HG03565 (cell line): ENCODE data around the gene QRICH2.
A peak's percentile ranks its signal among the peaks of the same experiment; 100 is the strongest.

Experiments used
- ATAC-seq: cut with Tn5 transposase; IDR thresholded peaks from one replicate; pipeline ENCODE4 v1.9.1; 2021; ENCODE audit warnings: mild to moderate bottlenecking, moderate library complexity; ENCODE audit not compliant: unreplicated experiment

The QRICH2 gene

DNA sequence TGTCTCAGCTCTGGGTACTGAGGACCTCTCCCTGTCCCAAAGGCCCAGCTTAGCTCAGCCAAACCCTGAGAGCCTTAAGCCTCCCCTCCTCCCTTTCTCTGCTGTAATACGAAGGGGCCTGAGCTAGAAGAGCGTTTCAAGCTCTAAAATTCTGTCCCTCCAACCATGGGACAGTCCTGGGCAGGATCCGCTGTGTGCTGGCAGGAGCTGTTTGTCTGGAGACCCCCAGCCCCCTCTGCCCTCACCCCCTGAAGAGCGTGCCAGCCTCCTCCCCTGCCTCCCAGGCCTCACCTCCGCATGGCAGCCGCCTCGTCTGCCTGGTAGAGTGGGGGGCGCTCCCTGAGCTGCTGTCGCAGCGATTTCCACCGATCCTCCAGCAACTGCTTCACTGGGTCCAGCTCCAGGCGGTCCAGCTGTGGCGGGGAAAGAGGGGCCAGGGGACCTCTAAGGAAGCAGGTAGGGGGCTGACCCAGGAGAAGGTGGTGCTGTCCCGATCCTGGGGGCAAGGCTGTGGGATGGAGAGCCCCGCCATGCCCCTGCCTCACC is 28.3 kb downstream of the QRICH2 start:
- ATAC-seq: no peak

DNA sequence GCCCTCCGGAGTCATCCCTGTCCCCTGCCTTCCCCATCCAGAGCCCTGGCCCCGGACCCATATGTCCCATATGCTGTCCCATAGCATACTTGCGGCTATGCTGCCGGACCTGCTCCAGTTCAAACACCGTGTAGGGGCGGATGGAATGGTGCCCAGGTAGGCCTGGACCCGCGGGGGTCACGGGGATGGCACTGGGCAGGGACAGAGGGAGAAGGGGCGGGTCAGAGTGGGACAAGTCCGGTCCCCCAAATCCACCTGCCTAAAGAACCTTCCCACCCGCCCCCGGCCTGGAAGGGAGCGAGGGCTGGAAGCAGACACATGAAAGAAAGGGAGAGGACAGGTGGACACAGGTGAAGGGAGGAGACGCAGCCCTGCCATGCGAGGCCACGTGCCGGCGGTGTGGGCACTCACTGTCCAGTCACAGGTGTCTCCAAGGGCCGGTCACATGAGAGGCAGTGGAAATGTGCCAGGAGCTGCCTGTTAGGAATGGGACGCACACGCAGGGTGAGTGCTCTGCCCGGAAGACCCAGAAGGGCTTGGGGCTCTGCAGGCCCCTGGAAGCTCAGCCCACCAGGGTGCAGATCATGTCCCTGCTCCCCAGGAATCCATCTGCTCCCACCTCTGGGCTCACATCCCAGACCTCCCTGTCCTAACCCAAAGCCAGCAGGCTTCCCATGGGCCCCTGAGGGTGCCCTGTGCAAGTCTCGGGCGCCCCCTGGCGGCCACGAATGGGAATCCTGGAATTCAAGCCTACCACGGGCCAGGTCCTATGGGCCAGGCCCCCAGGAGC is 28.9 kb downstream of the QRICH2 start:
- peak; percentile 51 for ATAC-seq

DNA sequence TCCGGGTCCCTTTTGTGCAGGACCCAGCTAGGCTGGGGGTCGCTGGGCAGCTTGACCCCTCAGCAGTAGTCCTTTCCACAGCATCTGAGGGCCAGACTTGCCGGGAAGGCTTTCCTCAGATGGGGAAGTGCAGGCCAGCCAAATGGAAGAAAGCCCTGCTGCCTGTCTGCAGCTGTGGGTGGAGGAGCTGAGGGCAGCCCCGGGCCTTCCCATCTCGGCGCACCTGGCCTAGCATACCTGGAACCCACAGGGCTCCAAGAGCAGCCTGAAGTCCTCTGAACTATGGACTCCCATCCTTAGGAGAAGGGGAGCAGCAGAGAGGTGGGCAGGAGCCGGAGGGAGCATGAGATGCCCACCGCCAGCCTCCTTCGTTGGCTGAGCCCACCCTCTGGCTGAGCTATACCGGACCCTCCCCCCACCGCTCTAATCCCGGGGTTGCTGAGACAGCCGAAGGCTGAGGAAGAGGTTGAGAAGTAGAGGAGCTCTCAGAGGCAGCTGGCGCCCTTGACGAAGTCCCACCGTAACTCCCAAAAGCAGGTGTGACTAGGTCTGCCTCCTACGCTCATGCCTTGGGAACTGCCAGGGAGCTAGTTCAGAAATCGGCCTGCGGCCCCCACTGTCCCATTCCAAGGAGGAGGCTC is 29.7 kb downstream of the QRICH2 start:
- ATAC-seq: no peak

DNA sequence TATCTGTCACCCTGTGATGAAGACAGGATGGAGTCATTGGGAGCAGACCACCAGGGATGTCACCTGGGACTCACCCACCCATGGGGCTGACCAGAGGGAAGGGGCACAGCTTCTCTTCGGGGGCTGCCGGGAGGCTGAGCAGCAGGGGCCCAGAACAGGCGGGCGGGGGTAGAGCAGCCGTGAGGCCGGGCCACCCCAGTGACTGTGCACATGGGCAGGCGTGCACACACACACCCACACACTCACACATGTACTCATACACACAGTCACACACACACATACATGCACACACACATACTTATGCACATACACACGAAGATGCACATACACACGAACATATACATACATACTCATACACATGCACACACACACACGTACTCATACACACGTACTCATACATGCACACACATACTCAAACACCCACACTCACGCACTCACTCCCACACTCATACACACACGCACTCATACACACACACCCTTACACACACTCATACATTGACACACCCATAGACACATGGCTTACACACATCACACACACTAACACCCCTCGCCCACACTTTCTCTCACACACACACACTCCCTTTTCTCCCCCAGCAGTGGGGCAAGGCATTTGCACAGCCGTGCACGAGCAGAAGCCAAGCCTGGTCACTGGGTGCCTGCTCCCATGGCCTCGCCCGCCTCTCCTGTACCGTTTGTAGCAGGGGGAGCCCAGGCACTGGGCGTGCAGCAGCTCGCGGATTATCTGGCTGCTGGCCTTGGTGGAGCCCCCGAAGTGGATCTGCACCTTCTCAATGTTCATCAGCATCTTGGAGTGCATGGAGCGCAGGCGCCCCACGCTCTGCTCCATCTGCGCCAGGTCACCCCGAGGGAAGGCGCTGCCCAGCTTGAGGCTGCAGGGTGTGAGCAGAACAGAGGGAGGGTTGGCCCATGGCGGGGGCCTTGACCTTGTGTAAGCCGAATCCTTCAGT is 30.5 kb downstream of the QRICH2 start:
- no peak for ATAC-seq

DNA sequence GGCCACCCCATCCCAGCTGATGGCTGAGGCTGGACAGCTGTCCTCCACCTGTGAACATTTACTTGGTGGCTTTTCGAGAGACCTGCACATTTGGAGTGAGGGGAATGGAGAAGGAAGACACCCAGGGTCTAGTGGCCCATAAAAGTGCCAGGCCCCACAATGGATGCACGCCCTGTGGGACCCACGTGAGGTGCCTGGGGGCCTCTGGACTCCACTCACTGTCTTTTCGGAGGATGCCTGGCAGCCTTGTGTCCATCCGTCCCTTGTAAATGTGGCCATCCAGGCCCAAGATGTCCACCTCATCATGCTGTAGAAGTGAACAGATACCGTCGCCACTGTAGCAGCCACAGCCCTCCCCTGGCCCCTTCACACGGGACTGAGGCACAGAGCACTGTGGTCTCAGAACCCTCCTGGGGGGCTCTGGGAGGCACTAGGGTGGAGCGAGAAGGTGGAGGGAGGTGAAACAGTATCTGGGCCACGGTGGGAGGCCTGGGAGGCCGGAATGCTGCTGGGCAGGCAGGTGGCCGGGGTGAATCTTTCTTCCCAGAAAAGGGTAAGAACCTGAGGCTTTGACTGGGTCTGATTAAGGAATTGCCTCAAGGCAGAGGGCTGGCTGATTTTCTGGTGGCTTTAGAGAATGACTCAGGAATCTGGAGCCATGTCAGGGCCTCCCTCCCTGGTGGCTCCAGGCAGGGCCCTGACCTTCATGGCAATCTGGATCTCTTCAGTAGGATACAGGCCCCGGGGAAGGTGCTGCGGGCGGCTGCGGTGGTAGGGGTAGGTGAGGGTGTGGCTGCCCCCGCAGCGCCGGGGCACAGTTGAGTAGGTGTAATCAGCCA is 31.4 kb downstream of the QRICH2 start:
- no peak for ATAC-seq

DNA sequence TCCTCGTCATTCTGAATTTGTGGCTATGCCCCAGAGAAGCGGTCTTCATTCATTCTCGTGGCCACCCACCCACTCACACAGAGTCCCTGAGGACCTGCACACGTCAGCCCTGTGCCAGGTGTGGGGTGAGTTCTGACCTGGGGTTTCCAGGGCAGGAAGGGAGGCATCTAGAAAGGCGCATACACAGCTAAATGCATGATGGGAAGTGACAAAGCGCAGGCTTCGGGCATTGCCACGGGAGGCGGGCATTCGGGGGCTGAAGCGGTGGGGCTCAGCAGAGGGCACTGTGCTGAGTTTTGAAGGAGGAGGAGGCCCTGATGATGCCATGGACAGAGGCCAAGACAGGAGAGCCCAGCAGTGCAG is 32.0 kb downstream of the QRICH2 start:
- ATAC-seq: no peak

DNA sequence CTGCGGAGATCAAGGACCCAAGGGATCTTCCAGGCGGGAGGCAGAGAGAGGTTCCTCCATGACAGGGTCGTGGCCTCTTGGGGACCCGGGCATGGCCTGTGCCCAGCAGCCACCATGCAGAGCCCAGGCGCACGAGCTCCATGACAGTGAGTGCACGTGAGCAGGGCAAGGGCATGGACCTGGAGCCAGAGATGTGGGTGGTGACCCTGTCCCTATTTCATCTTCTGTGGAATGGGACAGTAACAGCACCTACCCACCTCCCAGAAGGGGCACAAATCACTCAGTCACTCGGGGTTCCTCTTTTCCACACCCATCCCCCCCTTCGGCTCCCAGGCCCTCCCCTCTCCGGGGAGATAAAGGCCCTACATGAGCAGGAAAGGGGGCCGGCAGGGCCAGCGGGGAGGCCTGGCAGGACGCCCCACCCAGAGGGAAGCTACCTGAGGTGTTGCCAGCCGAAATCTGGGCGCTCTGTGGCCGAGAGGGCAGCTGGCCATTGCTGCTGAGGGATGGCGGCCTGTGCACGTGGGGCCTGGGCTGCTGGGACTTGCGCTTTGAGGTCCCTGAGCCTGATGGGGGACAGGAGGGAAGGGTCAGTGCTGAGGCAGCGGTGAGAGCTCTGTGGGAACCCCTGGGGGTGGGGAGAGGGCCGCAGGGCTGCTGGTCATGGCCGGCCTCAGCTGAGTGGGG is 32.6 kb downstream of the QRICH2 start:
- ATAC-seq: no peak

DNA sequence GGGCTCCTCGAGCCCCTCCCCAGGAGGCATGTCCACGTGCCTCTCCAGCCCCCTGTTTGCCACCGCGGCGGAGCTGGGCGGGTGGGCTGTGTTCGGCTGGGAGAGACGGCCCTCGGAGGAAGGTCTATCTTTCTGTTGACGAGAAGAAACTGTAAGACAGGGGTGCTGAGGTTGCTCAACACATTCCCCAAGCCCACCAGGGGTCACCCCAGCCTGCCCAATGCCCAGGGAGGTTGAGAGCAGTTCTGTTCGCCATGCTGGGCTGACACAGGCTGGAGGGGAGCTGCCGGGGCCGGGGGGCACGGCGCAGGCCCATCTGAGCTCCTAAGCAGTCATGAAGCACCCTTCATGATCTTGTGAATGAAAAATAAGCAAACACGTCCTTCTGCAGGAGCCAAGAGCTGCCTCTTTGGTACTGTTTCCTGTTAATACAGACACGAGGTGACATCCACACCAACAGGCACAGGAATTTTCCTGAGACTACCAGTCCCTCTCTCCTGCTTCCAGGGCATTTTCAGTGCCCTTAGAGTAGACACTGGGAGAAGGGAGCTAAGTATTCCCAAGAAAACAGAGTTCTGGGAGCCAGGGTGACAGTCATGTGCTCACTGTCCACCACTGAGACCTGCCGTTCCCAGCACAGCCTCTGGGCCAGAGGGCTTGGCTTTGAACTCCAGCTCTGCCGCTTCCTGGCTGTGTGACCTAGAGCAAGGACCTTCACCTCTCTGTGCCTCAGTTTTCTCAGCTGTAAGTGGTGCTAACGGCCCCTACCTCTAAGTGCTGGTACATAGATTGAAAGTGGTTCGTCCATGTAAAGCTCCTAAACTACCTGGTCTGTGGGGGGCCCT is 33.7 kb downstream of the QRICH2 start:
- no peak for ATAC-seq

DNA sequence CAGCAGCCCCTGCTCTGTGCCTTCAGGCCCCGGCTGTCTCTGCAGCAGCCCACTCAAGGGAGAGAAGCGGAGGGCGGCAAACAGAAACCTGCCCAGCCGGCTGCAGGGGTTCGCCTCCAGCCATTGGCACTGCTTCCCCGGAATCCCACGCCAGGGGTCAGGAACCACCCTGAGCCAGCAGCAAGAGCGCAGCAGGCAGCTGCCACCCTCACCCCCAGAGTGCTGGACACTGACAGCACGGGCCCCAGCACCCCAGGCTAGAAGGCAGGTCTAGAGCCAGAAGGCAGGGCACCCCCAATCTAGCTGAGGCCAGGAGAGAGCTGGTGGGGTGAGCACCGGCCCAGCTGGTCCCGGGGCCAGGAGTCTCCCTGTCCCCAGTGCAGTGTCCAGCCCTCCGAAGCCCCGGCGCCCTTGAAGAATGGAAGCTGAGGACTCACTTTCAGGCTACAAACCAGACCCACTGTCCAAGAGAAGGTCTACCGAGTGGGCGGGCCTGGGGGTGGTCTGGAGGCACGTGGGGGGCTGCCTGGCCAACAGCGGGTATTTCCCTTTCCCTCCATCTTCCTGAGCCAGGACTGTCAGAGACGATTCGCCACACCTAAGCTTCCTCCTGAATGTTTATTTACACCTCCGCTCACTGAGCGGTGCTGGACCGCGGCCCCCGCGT is 34.5 kb downstream of the QRICH2 start:
- ATAC-seq: no peak

DNA sequence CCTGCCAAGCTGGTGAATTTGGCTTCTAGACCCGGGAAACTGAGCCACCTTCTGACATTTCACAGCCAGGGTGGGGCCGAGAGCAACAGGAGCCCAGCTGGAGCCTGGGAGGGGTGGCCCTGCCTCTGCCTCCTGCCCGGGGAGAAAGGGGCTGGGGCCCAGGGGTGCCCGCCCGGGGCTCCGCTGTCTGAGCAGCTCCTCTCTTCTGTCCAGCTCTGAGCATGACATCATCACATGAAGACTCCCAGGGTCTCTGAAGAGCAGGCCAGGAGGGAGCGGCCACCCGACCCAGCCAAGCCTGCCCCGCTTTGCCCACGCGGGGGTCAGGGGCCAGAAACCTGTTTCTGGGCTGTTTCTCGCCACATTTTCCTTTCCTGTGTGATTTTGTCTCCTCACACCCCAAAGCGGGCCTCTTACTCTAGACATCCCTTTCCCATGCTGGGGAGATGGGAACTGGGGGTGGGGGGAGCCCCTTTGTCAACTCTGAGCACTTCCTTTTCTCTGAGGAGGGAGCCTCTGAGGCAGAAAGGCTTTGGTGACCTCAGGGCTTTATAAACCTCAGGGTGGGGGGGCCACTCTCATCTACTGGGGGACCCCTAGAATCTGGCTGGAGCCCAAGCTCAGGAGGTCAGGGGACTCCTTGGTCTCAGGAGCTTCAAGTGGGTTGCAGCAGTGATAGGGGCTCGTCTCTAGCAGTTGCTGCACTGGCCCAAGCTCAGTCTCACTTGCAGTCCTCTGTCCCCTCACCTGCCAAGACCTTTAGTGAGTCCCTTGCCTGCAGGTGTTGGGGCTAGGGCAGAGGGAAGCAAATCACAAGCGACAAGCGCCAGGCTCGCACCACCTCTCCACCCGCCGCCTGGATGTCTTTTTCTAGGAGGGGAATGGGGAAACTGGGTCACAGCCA is 35.3 kb downstream of the QRICH2 start:
- ATAC-seq: no peak

DNA sequence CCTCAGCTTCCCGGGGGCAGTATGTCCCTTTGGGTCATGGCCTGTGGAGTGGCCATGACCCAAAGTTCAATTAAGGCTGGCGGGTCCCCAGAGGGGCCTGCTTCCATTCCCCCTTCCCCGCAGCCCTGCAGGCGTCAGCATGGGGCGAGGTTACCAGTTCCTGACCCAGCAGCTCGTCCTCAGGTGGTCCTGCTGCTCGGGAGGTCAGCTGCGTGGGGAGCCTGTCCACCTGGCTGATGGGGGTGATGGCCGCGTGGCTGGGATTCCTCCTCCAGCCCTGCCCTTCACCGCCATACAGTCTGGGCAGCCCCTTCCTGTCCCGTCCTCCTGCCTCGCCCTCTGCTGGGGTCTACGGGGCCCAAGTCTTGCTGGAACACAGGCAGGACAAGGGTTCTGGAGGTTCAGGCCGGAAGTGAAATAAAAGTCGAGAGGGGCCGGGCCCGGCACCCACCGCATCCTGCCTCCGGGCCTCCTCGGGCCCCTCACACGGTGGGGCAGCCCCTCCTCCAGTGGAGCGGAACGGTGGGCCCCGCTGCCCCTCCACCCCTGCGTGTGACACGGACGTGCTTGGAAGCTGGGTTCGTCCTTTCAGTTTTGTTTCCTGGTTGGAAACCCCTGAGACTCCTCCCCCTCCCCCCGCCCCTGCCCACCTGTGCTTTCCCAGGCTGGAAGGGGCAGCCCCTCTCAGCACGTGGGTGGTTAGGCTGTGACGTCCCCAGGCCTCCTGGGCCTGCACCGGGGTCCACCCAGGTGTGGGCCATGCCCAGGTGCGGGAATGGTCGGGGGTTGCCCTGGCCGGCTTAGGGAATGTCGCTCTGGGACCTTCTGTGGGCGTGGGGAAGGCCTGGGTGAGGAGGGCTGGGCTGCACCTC is 36.2 kb downstream of the QRICH2 start:
- no peak for ATAC-seq

DNA sequence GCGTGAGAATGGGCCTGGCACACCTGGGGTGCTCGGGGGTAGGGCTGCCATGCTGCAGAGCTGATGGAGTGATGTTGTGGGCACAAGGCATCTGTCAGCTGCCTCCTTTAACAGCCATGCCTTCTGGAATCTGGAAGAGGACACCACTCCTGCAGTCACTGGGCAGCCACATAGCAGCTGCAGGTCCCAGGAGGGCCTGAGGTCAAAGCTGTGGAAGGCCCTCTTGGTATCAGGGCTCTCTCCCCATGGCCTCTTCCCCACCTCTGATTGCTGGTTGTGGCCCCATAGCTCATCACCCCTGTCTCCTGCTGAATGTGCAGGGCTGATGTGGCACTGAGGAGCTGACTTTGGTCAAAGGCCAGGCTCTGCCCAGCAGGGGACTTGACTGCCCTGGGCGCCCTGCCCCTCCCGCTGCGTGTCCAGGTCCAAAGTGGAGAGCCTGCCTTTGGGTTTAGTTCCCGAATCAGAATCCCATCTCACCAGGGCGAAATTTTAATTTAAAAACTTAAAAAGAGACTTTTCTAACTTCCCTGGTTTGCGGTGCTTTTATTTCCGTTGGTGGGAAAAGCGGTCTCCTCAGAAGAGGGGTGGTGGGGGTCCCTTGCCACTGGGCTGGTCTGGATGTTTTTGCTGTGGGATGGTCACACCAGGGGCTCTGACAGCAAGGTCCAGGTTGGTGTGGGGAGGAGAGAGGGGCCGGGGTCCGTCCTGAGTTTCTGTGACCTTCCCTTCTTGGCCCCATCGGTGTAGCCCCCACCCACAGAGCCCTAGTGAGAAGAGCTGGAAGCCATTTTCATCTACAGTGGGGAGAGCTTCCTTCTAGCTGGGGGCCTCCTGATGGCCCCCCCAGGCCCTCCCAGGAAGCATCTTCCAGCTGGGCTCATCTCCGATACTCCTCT is 37.1 kb downstream of the QRICH2 start:
- no peak for ATAC-seq

DNA sequence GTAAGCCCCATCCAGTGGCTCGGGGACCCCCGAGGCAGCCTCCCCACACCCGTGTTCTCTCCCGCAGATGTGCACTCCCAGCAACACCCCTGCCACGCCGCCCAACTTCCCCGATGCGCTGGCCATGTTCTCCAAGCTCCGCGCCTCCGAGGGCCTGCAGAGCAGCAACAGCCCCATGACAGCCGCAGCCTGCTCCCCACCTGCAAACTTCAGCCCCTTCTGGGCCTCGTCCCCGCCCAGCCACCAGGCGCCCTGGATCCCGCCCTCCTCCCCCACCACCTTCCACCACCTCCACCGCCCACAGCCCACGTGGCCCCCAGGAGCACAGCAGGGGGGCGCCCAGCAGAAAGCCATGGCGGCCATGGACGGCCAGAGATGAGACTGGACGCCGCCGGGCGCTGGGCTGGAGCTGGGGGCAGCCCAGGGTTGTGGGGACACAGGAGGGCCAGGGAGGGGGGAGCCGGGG is 37.9 kb downstream of the QRICH2 start:
- ATAC-seq: no peak

DNA sequence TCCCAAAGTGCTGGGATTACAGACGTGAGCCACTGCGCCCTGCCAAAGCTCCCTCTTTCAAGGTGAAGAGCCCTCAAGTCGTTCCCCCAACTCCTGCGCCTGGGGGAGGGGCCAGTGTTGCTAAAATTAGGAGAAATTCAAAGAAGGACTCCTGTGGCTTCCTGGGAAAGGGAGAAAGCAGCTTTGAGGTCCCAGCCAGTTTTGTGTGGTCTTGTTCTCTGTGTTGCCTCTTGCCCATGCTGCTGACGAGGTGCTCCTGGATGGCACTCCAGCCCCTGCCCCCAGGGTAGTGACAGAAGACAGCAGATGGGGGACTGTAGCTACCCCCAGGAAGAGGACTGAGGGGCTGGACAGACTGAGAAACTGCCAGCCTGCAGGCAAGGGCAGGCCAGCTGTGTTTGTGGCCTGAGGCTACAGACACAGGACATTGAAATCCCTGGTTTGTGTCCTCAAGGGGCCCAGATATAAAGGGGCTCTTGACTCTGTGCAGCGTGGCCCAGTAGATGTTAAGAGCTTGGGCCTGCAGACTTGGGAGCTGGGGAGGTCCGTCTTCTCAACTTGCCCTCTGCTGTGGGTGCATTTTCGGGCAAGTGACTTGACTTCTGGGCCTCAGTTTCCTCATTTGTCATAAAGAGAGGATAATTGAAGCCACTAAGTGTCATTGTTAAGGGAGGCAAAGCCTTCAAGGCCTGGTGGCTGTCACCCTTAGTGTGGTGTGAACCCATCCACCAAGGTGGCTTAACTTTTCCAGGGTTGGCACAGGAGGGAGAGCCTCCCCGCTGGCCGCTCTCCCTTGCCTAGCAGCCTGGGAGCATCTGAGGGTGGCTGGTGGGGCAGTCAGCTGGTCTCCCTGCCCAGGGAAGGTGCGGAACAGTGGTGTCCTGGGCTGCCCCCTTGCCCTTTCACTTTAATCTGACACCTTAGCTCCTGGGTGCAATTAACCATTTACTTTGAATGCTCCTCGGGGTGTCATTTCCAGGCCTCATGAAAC is 38.8 kb downstream of the QRICH2 start:
- ATAC-seq: no peak
